HG02840 (cell line): ENCODE data around the gene BMAL1.
"Not testable (repeated sequence)": the region's sequence is repeated elsewhere in the genome, so short reads cannot be mapped to it uniquely, and the experiment has no call there.

ENCODE experiments used
- ATAC-seq: cut with Tn5 transposase; IDR thresholded peaks from one replicate; pipeline ENCODE4 v1.9.1; 2021; ENCODE audit warnings: mild to moderate bottlenecking, moderate library complexity, moderate number of reproducible peaks; ENCODE audit not compliant: unreplicated experiment, low FRiP score

Gene BMAL1

DNA sequence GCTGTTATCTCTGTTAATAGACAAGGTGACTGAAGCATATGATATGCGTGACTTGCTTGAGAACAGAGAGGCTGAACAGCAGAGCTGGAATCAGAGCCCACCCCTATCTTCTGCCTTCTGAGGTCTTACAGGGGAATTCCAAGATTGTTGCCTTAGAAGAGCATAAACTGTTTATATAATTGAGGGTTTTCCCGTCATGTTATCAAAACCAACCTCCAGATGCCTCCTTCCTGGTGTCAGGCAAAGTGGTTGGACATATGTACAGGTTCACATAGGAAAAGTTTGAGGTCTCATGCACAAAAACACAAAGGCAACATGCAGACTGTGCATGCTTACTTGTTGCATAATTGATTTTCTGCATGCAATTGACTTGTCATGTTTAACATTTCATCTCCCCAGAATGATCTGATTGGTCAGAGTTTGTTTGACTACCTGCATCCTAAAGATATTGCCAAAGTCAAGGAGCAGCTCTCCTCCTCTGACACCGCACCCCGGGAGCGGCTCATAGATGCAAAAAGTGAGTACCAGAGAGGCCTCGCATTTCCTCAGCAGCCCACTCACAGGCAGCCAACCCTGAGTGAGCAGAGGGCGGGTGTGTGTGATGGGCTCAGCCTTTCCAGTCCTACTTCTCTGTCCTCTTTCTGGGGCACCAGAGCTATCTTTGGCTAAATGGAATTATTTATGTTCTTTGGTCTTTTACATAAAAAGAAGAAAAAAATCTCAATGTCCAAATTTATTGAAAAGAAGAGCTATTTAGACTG, 88.9 kb downstream of the BMAL1 start:
- no peak for ATAC-seq

DNA sequence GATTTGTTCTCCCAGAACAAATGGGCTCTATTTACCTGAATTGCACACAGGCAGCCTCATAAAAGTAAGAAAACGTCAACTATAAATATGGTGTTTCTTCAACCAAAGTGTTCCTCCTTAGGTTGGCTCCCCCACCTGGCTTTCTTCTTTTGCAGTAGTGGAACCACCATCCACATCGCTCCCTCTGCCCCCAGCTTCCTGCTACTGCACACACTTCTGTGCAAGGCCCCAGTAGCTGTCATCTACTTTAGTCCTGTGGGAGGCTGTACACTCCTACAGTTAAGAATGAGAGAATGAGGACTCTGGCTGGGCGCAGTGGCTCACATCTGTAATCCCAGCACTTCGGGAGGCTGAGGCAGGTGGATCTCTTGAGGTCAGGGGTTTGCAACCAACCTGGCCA, 89.5 kb downstream of the BMAL1 start:
- ATAC-seq = no peak

DNA sequence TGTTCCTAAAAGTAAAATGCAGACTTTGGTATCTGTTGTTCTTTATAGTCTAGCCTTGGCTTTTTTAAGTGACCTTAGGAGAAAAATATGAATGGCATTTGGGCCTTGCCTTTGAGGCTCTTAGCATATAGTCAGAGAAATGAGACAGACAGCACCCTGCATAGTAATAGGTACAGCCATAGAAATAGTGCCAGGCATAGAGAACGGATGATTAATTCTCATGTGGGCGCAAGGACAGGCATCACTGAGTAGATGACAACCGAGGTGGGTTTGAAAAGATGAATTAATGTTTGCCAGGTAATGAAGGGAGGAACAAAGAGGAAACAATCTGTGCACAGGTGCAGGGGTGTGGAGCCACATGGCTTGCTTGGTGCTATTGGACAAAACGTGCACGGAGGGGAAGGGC, 90.5 kb downstream of the BMAL1 start:
- no peak for ATAC-seq

DNA sequence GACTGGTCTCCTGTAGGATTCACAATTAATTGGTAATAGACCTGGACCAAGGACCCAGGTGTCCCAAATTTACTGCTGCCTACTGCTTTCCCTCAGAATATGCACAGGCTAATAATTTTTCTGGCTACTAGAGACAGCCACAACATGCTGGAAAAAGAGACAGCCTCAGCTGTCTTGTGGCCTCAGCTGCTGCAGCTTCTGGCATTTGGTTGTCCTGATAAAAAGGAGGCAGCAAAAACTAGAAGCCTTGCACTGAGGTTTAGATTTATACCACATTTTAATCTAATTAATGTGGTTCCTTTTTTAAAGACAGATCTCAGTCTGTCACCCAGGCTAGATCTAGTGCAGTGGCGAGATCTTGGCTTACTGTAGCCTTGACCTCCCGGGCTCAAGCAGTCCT, 95.6 kb downstream of the BMAL1 start:
- ATAC-seq = no peak

DNA sequence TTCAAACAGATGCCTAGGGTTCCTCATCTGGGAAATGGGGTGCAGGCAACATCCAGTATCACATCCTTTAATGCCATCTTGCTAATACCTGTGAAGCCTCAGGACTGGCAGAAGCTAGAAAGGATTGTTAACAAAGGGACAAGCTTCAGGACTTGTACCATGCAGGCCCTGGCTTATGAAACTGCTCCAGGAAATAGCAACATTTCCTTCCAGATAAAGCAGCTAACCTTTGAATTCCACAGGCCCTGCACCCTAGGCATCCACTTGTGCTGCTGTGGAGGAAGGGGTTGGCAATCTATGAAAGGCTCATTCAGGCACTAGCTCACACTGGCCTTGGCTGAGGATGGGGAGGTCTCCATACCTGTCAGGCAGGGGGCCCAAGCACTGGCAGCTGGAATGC, 98.2 kb downstream of the BMAL1 start:
- no peak for ATAC-seq

DNA sequence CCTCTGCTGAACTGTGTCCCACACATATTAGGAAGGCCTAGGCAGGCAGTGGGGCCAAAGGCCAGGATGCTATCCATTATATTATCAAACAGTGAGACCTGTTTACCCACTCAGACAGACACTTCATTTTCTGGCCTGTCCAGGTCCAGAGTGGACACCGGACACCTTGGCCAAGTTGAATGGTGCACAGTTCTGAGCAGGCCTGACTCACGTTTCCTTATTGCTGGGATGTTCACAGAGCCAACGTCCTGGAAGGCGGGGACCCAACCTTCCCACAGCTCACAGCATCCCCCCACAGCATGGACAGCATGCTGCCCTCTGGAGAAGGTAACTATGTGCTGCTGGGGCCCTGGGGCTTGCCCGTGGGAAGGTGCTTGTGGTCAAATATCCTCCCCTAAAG, 98.8 kb downstream of the BMAL1 start:
- no peak for ATAC-seq

DNA sequence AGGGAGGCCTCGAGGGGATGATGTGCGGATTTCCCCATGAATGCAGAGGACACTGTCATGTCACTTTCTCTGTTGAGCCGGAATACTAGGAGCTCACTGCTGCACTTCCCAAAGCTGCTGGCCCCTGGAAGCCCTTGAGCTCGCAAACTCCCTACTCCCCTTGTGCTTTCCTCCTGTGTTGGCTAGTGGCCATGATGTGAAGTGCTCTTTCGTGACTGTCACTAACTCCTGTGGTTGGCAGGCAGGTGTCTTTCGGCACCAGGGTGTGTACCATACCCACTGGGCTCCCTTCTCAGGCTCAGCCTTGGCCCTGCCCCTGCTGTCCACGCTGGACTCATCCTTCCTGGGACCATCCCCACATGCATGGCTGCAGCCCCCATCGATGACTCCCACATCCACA, 99.2 kb downstream of the BMAL1 start:
- no peak for ATAC-seq

DNA sequence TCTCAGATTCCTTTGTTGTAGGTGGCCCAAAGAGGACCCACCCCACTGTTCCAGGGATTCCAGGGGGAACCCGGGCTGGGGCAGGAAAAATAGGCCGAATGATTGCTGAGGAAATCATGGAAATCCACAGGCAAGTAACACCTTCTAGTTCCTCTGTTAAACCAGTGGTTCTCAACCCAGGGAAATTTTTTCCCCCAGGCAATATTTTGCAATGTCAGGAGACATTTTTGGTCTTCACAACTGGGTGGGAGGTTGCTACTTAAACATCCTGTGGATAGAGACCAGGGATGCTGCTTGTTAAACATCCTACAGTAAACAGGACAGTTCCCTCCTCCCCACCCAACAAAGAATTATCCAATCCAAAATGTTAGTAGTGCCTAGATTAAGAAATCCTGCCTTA, 100.7 kb downstream of the BMAL1 start:
- ATAC-seq = no peak

DNA sequence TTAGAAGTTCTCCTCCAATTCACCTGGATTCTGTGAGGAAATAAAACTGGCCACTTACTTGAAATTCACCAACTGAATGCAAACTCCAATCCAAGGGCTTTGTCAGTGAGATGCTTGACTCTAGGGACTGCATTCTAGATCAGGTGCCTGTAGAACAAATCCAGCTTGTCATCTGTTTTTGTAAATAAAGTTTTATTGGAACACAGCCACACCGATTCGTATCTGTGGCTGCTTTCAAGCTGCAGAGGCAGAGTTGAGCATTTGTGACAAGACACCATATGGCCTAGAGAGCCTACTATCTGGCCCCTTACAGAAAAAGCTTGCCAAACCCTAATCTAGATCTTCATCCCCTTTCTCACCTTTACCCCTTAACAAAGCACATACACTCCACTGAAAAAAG, 103.1 kb downstream of the BMAL1 start:
- ATAC-seq = no peak

DNA sequence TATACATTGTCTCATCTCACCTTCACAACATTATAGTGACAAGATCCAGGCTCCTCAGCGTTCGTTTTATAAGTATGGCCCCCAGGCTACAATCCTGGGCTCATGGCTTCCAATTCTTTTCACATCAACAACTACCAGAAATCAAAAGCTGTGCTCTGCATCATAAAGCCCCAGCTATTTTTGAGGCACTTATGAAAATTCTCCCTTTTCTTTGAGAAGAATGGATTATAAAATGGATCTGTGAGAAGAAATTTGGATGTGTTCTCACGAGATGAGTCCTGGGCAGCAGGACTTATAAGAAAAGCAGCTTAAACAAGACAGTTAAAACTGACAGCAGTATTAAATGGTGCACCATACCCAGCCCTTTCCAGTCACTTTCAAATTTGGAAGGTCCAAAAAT, 105.2 kb downstream of the BMAL1 start:
- no peak for ATAC-seq

DNA sequence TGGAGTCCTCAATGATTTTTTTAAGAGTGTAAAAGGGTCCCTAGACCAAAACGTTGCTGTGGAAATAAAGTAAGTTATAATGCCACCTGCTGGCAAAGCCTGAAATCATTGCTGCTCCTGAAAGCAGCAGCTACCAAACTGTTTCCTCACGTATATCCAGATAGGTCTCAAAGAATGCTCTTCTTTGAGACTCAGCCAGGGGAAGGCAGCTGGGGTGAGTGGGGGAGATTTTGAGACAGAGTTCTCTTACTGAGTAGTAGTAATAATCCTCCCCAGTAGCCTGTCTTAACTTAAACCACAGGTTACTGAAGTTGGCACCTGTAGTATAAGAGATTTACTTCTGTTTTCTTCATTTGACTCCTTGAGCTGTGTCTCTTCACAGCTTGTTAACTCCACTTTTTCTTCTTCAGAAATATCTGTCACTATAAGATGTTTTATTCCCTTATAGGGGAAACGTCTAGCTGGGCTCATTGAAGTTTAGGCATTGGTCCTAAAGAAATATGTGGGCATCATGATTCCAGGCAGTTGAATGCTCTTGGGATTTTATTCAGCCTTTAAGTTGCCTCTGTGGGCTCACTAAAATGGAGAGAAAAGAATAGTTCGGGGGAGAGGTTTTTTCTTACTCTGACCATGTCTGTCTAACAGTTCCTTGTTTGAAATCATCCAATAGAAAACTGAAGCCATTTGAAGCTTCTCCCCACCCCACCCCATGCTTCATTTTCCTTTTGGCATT, 107.5 kb downstream of the BMAL1 start:
- ATAC-seq = no peak

DNA sequence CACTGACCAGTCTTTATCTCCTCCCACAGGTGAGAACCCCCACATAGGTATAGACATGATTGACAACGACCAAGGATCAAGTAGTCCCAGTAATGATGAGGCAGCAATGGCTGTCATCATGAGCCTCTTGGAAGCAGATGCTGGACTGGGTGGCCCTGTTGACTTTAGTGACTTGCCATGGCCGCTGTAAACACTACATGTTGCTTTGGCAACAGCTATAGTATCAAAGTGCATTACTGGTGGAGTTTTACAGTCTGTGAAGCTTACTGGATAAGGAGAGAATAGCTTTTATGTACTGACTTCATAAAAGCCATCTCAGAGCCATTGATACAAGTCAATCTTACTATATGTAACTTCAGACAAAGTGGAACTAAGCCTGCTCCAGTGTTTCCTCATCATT, 109.0 kb downstream of the BMAL1 start:
- no peak for ATAC-seq

DNA sequence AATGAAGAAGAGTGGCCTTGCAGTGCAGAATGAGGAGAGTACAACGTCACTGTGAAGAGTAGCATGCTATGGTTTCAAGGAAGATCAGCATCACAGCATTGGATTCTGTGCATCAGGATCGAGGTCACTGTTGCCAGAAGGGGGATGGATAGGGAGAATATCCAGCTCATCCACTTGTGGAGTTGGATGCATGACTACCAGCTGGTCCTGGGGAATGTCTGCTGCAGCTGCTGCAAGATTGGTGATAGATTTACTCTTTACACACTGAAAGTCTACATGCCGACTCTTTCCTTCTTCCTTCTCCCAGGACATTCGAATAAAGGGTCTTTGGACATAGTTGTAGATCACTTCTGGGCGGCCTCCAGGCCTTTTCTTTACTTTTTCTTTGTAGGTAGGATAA, 111.2 kb downstream of the BMAL1 start:
- no peak for ATAC-seq

DNA sequence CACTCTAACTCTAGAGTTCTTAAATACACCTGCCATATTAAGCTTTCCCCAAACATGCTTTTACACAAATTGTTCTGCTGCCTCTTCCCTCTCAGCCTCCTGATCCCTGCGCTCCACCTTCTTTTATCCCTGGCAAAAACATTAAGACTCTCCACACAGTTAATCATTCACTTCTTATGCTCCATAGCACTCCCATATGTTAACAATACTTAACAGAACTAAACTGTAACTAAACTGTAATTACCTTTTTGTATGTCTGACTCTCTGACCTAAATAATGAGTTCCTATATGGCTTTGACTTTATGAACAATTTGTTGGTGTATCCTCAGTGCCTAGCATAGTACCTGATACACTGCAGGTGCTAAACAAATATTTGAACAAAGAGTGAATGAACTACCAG, 113.6 kb downstream of the BMAL1 start:
- no peak for ATAC-seq

DNA sequence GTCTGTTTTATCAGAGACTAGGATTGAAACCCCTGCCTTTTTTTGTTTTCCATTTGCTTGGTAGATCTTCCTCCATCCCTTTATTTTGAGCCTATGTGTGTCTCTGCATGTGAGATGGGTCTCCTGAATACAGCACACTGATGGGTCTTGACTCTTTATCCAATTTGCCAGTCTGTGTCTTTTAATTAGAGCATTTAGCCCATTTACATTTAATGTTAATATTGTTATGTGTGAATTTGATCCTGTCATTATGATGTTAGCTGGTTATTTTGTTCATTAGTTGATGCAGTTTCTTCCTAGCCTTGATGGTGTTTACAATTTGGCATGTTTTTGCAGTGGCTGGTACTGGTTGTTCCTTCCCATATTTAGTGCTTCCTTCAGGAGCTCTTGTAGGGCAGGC, 120.7 kb downstream of the BMAL1 start:
- ATAC-seq = not testable (repeated sequence)

DNA sequence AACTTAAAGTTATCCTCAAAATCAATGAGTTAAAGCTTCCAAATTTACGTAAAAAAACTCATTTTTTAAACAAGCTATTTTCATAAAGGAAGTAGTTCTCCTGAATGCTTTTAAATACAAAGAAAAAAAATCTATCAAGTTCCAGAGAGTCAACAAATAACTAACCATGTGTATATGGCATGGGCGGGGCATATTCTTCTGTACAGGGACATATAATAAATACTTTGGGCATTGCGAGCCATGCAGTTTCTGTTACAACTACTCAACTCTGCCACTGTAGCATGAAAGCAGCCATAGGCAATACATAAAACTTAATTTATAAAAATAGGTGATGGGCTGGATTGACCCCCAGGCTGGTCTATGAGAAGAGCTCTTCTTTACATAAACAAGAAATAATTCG, 127.6 kb downstream of the BMAL1 start:
- ATAC-seq = no peak

DNA sequence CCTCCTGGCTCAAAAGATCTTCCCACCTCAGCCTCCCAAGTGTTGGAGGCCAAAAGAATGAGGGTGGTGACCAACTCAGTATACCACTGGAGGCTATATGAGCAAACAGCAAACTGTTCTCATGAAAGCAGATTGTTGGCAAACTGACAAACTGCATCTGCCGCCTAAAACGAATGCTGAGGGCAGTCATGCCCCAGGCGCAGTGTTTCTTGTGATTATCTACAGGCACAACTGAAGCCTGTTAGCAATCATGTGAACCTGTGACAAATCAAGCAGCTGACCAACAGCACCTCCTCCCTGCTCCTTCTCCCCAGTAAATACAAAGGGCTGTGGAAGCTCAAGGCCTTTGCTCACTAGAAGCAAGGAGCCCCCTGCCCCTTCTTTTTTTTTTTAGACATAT, 137.6 kb downstream of the BMAL1 start:
- no peak for ATAC-seq

DNA sequence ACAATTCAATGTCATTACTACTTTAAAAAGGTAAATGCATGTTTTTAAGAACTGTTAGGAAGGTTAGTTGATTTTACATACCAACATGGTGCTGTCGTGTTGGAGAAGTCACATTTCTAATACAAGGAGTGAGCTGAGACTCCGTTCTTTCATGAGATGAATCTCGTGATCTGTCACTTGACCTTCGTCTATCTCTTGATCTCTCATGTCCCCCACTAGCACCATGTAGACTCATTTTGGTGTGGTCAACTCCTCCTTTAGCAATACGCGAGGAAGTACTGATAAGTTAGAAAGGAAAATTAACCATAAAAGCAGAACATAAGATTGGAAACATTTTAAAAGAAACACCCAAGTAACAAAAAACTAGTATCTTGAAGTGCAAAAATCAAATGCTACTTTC, 144.0 kb downstream of the BMAL1 start:
- no peak for ATAC-seq

DNA sequence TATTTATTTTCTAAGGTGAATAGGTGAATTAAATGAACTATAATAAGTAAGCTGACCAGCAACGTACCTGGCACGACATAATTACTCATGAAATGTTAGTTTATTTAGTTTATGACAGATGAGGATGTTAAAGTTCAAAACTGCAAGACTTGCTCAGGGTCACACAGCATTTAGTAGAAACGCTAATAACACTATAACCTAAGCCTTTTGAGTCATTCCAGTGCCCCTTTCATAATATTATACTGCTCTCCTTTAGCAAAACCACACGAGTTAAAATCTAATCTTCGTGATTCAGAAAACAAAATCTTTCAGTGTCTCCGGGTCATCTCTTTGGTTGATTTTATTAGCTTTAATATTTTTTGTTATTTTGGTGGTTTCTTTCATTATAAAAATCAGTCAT, 145.8 kb downstream of the BMAL1 start:
- ATAC-seq = no peak

DNA sequence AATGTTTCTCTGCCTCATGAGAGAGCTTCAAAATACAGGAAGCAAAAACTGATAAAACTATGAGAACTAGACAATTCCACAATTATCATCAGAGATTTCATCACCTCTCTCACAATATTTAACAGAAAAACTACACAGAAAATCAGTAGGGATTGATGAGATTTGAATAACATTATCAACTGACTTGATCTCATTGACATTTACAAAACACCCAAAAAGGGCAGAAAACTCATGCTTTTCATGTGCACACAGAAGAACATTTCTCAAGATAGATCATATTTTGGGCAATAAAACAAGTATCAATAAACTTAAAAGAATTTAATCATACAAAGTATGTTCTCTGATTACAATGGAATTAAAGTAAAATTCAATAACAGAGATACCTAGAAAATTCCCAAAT, 149.8 kb downstream of the BMAL1 start:
- ATAC-seq = no peak

DNA sequence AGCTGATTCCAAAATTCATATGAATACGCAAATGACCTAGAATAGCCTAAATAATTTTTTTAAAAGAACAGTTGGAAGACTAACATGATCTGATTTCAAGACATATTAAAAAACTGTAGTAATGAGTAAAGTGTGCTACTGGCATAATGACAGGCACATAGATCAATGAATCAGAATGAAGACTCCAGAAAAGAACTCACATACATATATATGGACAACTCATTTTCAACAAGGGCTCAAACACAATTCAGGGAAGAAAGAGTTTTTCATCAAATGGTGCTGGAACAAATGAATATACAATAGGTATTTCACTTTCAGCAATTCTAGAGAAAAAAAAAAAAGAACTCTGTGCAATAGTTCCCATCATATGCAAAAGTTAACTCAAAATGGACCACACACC, 151.7 kb downstream of the BMAL1 start:
- no peak for ATAC-seq

DNA sequence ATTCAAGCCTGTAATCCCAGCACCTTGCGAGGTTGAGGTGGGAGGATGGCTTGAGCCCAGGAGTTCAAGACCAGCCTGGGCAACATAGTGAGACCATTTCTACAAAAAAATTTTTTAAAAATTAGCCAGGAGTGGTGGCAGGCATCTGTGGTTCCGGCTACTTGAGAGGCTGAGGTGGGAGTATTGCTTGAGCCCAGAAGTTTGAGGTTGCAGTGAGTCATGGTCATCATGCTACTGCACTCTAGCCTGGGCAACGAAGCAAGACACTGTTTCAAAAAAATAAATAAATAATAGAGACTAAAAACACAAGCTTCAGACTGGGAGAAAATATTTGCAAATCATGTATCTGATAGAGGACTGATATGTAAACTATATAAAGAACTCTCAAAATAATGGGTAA, 152.2 kb downstream of the BMAL1 start:
- ATAC-seq = no peak
